Measurements from ENCODE around the gene PGD. TPM values are rescaled to one million over a fixed set of nuclear protein-coding genes. Genes with fewer than 3 reads are reported as not detected.

The PGD gene
- total RNA-seq, 1 donor from 2014 or later: 152 TPM

- Histone ChIP-seq H3K27ac (peak overlapping the region; percentile 42 to 63), H3K27me3 (no peaks in the 10 kb centered on the region), H3K9me3 (no peaks in the 10 kb centered on the region), H3K4me3 (peak overlapping the region in 1 of 2 donors; percentile 20), H3K36me3 (no peaks in the 10 kb centered on the region), H3K4me1 (no peaks in the 10 kb centered on the region)
- intact Hi-C loops (cut with DNase I): loop anchor here (1.0 kb wide), 1 partner anchor 10 kb away; no protein-coding TSS in a partner anchor
- no peak for DNase-seq (ENCODE audit: low spot score in 2 of 2)
- peak in 1 of 3 experiments; percentile 10 for TF ChIP-seq CTCF (IDR thresholded peaks at IDR 0.05)
Observed at GRCh38 chr1:10387677-10388386, 11.0 kb upstream of the PGD start.

- Histone ChIP-seq H3K27me3 (no peaks in the 10 kb centered on the region), H3K27ac (peak overlapping the region; percentile 42 to 63), H3K4me1 (no peaks in the 10 kb centered on the region), H3K36me3 (no peaks in the 10 kb centered on the region), H3K9me3 (no peaks in the 10 kb centered on the region), H3K4me3 (no peak overlapping the region)
- no peak for DNase-seq (ENCODE audit: low spot score in 2 of 2)
- TF ChIP-seq CTCF (IDR thresholded peaks at IDR 0.05): no peak
- intact Hi-C loops (cut with DNase I): loop anchor here (1.0 kb wide), 1 partner anchor 10 kb away; no protein-coding TSS in a partner anchor
Observed at GRCh38 chr1:10388387-10388715, 10.5 kb upstream of the PGD start.

- TF ChIP-seq CTCF (IDR thresholded peaks at IDR 0.05): no peak
Observed at GRCh38 chr1:10389271-10389973, 9.4 kb upstream of the PGD start.

GRCh38 chr1:10396870-10397269 is 2.0 kb upstream of the PGD start:
- TF ChIP-seq CTCF (IDR thresholded peaks at IDR 0.05): no peak
- H3K4me1 ChIP-seq: peaks cover 0 to 17% of the 10 kb centered on the region in 2 donors
- DNase-seq (ENCODE audit: low spot score in 2 of 2): no peak
- intact Hi-C loops (cut with DNase I): no loop called here
- peaks cover 0 to 4% of the 10 kb centered on the region in 2 donors for H3K36me3 ChIP-seq
- no peaks in the 10 kb centered on the region for H3K9me3 ChIP-seq
- no peak overlapping the region for H3K27ac ChIP-seq
- no peak overlapping the region for H3K4me3 ChIP-seq
- H3K27me3 ChIP-seq: no peaks in the 10 kb centered on the region

More at GRCh38 chr1:10389271-10389973, 9.4 kb upstream of the PGD start:
- Histone ChIP-seq H3K27ac (no peak overlapping the region), H3K9me3 (no peaks in the 10 kb centered on the region), H3K4me3 (no peak overlapping the region), H3K4me1 (no peaks in the 10 kb centered on the region), H3K36me3 (no peaks in the 10 kb centered on the region), H3K27me3 (no peaks in the 10 kb centered on the region)
- no peak for DNase-seq (ENCODE audit: low spot score in 2 of 2)
- intact Hi-C loops (cut with DNase I): no loop called here

- no peak for DNase-seq (ENCODE audit: low spot score in 2 of 2)
- Histone ChIP-seq H3K27me3 (no peaks in the 10 kb centered on the region), H3K9me3 (no peaks in the 10 kb centered on the region), H3K4me3 (peak overlapping the region; percentile 84 to 97), H3K27ac (peak overlapping the region in 1 of 2 donors; percentile 87), H3K36me3 (peaks cover 13 to 14% of the 10 kb centered on the region in 2 donors), H3K4me1 (peaks cover 0 to 17% of the 10 kb centered on the region in 2 donors)
- no peak for TF ChIP-seq CTCF (IDR thresholded peaks at IDR 0.05)
- intact Hi-C loops (cut with DNase I): loop anchor here (1.0 to 2.0 kb wide), 3 partner anchors 10 to 76 kb away; partner anchors contain the start of gene PEX14
Observed at GRCh38 chr1:10398278-10398733, 558 bp upstream of the PGD start.

Data from ascending aorta (tissue), 2 donors.